ENCODE data around the gene HSP90B1.

The HSP90B1 gene

GRCh38 chr12:103978384-103978982 lies 48.3 kb downstream of the HSP90B1 start:
- no peak for DNase-seq (ENCODE audit: low spot score)

DNA sequence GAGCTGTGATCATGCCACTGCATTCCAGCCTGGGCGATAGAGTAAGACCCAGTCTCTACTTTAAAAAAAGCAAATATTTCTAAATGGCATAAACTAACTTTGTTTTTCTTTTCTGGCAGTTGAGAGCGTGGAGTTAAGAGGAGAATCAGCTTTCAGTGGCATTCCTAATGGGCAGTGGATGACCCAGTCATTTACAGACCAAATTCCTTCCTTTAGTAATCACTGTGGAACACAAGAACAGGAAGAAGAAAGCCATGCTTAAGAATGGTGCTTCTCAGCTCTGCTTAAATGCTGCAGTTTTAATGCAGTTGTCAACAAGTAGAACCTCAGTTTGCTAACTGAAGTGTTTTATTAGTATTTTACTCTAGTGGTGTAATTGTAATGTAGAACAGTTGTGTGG lies 56.6 kb downstream of the HSP90B1 start:
- peak; percentile 49 for DNase-seq (ENCODE audit: low spot score)

DNA sequence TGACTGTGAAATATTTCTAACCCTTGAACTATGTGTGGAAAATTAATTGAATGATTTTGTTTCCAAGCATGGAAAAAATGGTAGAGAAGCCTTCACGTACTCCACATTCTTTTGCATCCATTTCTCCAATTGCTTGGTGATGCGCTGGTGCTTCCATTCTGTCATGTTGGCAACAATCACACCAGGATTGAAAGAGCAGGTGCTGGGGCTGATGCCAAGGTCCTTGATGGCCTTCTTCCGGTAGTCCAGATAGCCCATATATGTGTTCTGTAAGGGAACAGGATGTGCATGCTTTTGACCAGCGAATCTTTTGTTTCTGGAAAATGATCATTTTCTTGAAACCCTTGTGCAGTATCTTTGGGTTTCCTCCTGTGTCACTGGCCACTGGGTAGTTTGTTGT lies 64.0 kb downstream of the HSP90B1 start:
- no peak for DNase-seq (ENCODE audit: low spot score)

- DNase-seq (ENCODE audit: low spot score): no peak
Measured at GRCh38 chr12:103996595-103996994, 66.4 kb downstream of the HSP90B1 start.

DNA sequence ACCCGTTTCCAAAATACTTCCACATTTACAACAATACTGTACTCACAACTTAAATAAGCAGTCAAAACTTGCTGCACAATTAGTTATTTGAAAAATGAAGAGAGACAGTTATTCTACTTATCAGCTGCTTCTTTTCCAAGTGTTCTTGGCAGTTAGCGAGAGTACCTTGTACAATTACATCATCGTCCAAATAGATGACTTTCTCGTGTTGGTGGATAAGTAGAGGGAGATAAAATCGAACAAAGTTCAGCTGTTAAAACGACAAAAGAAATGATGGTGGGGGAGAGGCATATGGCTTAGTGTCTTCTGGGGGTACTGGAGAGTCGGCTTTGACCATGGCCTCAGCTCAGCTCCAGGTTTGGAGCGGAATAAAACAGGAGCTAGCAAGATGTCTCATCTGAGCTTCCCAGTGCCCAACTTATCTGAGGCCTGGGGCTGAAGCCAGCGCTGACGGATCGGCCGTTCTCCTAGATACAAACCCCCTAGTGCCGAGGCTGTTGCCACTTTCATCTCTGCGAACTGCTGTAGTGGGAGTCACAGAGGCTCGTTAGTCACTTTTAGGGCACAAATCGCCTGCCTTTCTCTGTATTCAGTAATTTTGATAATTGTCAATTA lies 67.2 kb downstream of the HSP90B1 start:
- DNase-seq (ENCODE audit: low spot score): no peak

Measured in AG08396 (cell line).